Mammary epithelial cell (primary cell): ENCODE data around the gene MATN4.

Experiments used
- EZH2 ChIP-seq: IDR thresholded peaks from 2 replicates; pipeline ENCODE4 v1.6.1; 2012; ENCODE audit warnings: low read length, inconsistent platforms, borderline replicate concordance
- TF ChIP-seq, protein P1 (sequence below), 2 donors: IDR thresholded peaks in 1 of 2; conservative IDR thresholded peaks in 1 of 2; 2 replicates each; pipeline ENCODE4 v1.5.1; 2011 to 2012; ENCODE audit warnings: inconsistent platforms in 2 of 2, low read length in 2 of 2, mild to moderate bottlenecking in 2 of 2, control low read depth in 1 of 2, low read depth in 1 of 2; ENCODE audit not compliant: insufficient read depth in 1 of 2; ENCODE audit errors: extremely low read depth in 1 of 2

DNA sequence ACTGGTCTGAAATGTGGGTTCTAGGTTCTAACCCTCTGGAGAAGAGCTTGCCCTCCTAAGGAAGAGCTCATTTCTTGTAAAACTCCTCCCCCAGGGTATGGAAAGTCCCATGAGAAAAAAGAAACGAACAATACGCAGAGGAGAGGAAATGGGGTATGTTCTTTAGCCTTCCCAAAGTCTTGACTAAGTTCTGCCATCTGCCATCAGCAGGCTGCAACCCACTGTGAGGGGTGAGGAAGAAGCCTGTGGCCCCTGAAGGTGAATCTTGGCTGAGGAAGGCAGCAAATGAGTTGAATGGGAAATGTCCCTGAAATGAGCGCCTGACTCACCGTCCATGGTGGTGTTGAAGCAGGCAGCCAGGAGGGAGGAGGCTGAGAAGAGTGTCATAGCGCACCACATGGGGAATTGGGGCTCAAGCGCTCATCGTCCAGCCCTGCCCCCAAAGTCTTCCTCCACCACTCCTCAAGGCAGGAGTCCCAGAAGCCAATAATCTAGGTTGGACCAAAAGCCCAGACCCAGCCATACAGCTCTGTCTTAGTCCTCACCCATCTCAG lies 10.4 kb upstream of the MATN4 start:
- no peak for TF ChIP-seq EZH2
- TF ChIP-seq, protein P1, sequence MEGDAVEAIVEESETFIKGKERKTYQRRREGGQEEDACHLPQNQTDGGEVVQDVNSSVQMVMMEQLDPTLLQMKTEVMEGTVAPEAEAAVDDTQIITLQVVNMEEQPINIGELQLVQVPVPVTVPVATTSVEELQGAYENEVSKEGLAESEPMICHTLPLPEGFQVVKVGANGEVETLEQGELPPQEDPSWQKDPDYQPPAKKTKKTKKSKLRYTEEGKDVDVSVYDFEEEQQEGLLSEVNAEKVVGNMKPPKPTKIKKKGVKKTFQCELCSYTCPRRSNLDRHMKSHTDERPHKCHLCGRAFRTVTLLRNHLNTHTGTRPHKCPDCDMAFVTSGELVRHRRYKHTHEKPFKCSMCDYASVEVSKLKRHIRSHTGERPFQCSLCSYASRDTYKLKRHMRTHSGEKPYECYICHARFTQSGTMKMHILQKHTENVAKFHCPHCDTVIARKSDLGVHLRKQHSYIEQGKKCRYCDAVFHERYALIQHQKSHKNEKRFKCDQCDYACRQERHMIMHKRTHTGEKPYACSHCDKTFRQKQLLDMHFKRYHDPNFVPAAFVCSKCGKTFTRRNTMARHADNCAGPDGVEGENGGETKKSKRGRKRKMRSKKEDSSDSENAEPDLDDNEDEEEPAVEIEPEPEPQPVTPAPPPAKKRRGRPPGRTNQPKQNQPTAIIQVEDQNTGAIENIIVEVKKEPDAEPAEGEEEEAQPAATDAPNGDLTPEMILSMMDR (conservative IDR thresholded peaks at IDR 0.05 in 1 of 2, IDR thresholded peaks at IDR 0.05 in 1 of 2; ENCODE audit: extremely low read depth in 1 of 2, insufficient read depth in 1 of 2, low read depth in 1 of 2, low read length in 2 of 2): no peak
